OCI-LY7 (cell line): ENCODE data around the gene PEX3. TPM values are rescaled to one million over a fixed set of nuclear protein-coding genes. Genes with fewer than 3 reads are reported as not detected.

ENCODE experiments used
- BruUV-seq: library from RNA; stranded (reverse); fragments of 400-500 nt; replicated peaks from 2 replicates; lab custom pipeline; 2021; lab: Mats Ljungman, UMichigan
- CTCF ChIA-PET: fragments of 300-600 bp; sonication (Branson Sonifier 250); formaldehyde crosslinking; loops from one replicate; lab custom pipeline; 2022; ENCODE audit warnings: antibody characterized with exemption; ENCODE audit not compliant: unreplicated experiment; lab: Charles Lee
- POLR2A ChIA-PET: fragments of 300-600 bp; sonication (Branson Sonifier 250); formaldehyde crosslinking; loops from one replicate; lab custom pipeline; 2022; ENCODE audit warnings: antibody characterized with exemption; lab: Charles Lee
- DNase-seq: peaks from one replicate; pipeline ENCODE4 v3.0.0-alpha.2; 2015; ENCODE audit warnings: low spot score
- H2AFZ ChIP-seq: fragments of 200-600 bp; sonication (generic), shearing (Covaris generic); 2 replicates; pipeline ENCODE4 v1.6.1; 2014; ENCODE audit warnings: mild to moderate bottlenecking, antibody characterized with exemption, low read length, moderate library complexity
- H3K27ac ChIP-seq: fragments of 200-600 bp; sonication (generic); 2 replicates; pipeline ENCODE4 v1.5.1; 2014; ENCODE audit warnings: mixed run types, low read depth, mild to moderate bottlenecking, moderate library complexity, low read length, inconsistent platforms; ENCODE audit not compliant: poor library complexity, severe bottlenecking
- H3K36me3 ChIP-seq: fragments of 200-600 bp; sonication (generic); 2 replicates; pipeline ENCODE4 v1.6.1; 2014; ENCODE audit warnings: mild to moderate bottlenecking, antibody characterized with exemption, low read length, moderate library complexity, mixed read lengths; ENCODE audit not compliant: insufficient read depth
- H3K4me1 ChIP-seq: fragments of 200-600 bp; sonication (generic); 2 replicates; pipeline ENCODE4 v1.5.1; 2014; ENCODE audit warnings: mild to moderate bottlenecking, low read length; ENCODE audit not compliant: insufficient read depth, poor library complexity, severe bottlenecking
- H3K4me2 ChIP-seq: fragments of 200-600 bp; sonication (generic); 2 replicates; pipeline ENCODE4 v1.6.1; 2014; ENCODE audit warnings: mild to moderate bottlenecking, low read length
- H3K4me3 ChIP-seq: fragments of 200-600 bp; sonication (generic); 2 replicates; pipeline ENCODE4 v1.5.1; 2014; ENCODE audit warnings: mild to moderate bottlenecking, low read depth, low read length; ENCODE audit not compliant: poor library complexity, severe bottlenecking
- H3K79me2 ChIP-seq: fragments of 200-600 bp; sonication (generic); 2 replicates; pipeline ENCODE4 v1.6.1; 2016; ENCODE audit warnings: low read depth, mild to moderate bottlenecking, low read length, moderate library complexity, mixed read lengths; ENCODE audit not compliant: insufficient read depth
- H3K9me2 ChIP-seq: fragments of 200-600 bp; sonication (generic); 2 replicates; pipeline ENCODE4 v1.6.1; 2016; ENCODE audit warnings: mild to moderate bottlenecking, low read length, mixed read lengths; ENCODE audit not compliant: insufficient read depth
- H3K9me3 ChIP-seq: fragments of 200-600 bp; sonication (generic); 2 replicates; pipeline ENCODE4 v1.6.1; 2014; ENCODE audit warnings: mild to moderate bottlenecking, mixed run types, low read length, mixed read lengths
- H4K20me1 ChIP-seq: fragments of 200-600 bp; sonication (generic); 2 replicates; pipeline ENCODE4 v1.6.1; 2014; ENCODE audit warnings: mild to moderate bottlenecking, antibody characterized with exemption, low read length, moderate library complexity, mixed read lengths; ENCODE audit not compliant: insufficient read depth
- CTCF ChIP-seq: fragments of 200-600 bp; sonication (generic); conservative IDR thresholded peaks from 2 replicates; pipeline ENCODE4 v1.5.1; 2014; ENCODE audit warnings: mild to moderate bottlenecking, antibody characterized with exemption, low read length, moderate library complexity, mixed read lengths
- EZH2phosphoT487 ChIP-seq: fragments of 200-600 bp; sonication (generic); IDR thresholded peaks from 2 replicates; pipeline ENCODE4 v1.6.1; 2018; ENCODE audit warnings: low read depth, borderline replicate concordance, mild to moderate bottlenecking, mixed run types, antibody characterized with exemption, low read length, moderate library complexity, mixed read lengths
- intact Hi-C: fragments of 100-400 bp; cut with micrococcal nuclease; formaldehyde crosslinking; loops from one replicate; pipeline ENCODE4 v1.10.0; 2022; ENCODE audit not compliant: unreplicated experiment
- total RNA-seq, 2 experiments: library from RNA; depleted of rRNA in 1 of 2; stranded (reverse); fragments of >200 nt in 1 of 2; shearing (Covaris generic) in 1 of 2; gene quantifications; 2 replicates each; pipeline ENCODE4 v1.2.3, GENCODE V29; 2014 to 2022

PEX3 gene
- total RNA-seq, 2 experiments from 2014 or later, result 14.8 to 27.0 TPM

GRCh38 chr6:143490775-143491174 lies 40.2 kb downstream of the PEX3 start:
- H2AFZ ChIP-seq, result no peak overlapping the region
- no peaks in the 10 kb centered on the region for H3K9me3 ChIP-seq
- intact Hi-C loops, result no loop called here
- DNase-seq, result no peak
- H3K4me3 ChIP-seq, result no peak overlapping the region
- no peaks in the 10 kb centered on the region for H3K36me3 ChIP-seq
- BruUV-seq, result no TSS peak
- no peaks in the 10 kb centered on the region for H3K9me2 ChIP-seq
- no peaks in the 10 kb centered on the region for H3K4me1 ChIP-seq
- ChIA-PET CTCF (no interaction called here), POLR2A (interaction anchor here (0.8 to 1.2 kb wide), 2 partner anchors 30 to 110 kb away, joined by 3 read pairs; no protein-coding TSS in a partner anchor)
- no peak for TF ChIP-seq CTCF
- H4K20me1 ChIP-seq, result no peaks in the 10 kb centered on the region
- no peaks in the 10 kb centered on the region for H3K79me2 ChIP-seq
- no peak overlapping the region for H3K4me2 ChIP-seq
- H3K27ac ChIP-seq, result no peak overlapping the region

- POLR2A ChIA-PET, result interaction anchor here (0.9 to 1.4 kb wide), 2 partner anchors 9 to 10 kb away, joined by 4 to 11 read pairs; no protein-coding TSS in a partner anchor
- no peak for DNase-seq
- no peak overlapping the region for H3K4me2 ChIP-seq
- H3K9me3 ChIP-seq, result no peaks in the 10 kb centered on the region
- no peaks in the 10 kb centered on the region for H3K4me1 ChIP-seq
- H3K79me2 ChIP-seq, result no peaks in the 10 kb centered on the region
- intact Hi-C loops, result no loop called here
- CTCF ChIA-PET, result no interaction called here
- H2AFZ ChIP-seq, result no peak overlapping the region
- H3K36me3 ChIP-seq, result no peaks in the 10 kb centered on the region
- no TSS peak for BruUV-seq
- TF ChIP-seq CTCF (no peak), EZH2phosphoT487 (no peak)
- H3K9me2 ChIP-seq, result no peaks in the 10 kb centered on the region
- no peak overlapping the region for H3K27ac ChIP-seq
- no peak overlapping the region for H3K4me3 ChIP-seq
- H4K20me1 ChIP-seq, result no peaks in the 10 kb centered on the region
Measured at GRCh38 chr6:143496974-143497373, 46.4 kb downstream of the PEX3 start.

GRCh38 chr6:143498428-143498827 lies 47.8 kb downstream of the PEX3 start:
- Histone ChIP-seq H3K9me2 (no peaks in the 10 kb centered on the region), H4K20me1 (no peaks in the 10 kb centered on the region), H3K4me2 (no peak overlapping the region), H3K4me3 (no peak overlapping the region), H3K9me3 (no peaks in the 10 kb centered on the region), H3K27ac (no peak overlapping the region), H3K36me3 (no peaks in the 10 kb centered on the region), H2AFZ (no peak overlapping the region), H3K79me2 (no peaks in the 10 kb centered on the region), H3K4me1 (no peaks in the 10 kb centered on the region)
- POLR2A ChIA-PET, result interaction anchor here (0.8 kb wide), 1 partner anchor 49 kb away, joined by 5 read pairs; no protein-coding TSS in a partner anchor
- CTCF ChIA-PET, result no interaction called here
- no TSS peak for BruUV-seq
- TF ChIP-seq CTCF (no peak), EZH2phosphoT487 (no peak)
- intact Hi-C loops, result no loop called here
- no peak for DNase-seq
